BLaER1 (cell line): ENCODE measurements around the gene TMEM171.

Experiments used
- H3K27ac ChIP-seq: shearing (Covaris generic); formaldehyde crosslinking; 2 replicates; pipeline ENCODE4 v1.8.1; 2022
- H3K27me3 ChIP-seq: shearing (Covaris generic); formaldehyde crosslinking; 2 replicates; pipeline ENCODE4 v1.8.1; 2022
- H3K36me3 ChIP-seq: shearing (Covaris generic); formaldehyde crosslinking; 2 replicates; pipeline ENCODE4 v1.8.1; 2022
- H3K4me1 ChIP-seq: shearing (Covaris generic); formaldehyde crosslinking; 2 replicates; pipeline ENCODE4 v1.8.1; 2022
- H3K4me2 ChIP-seq: shearing (Covaris generic); formaldehyde crosslinking; 2 replicates; pipeline ENCODE4 v1.8.1; 2022
- H3K4me3 ChIP-seq: shearing (Covaris generic); formaldehyde crosslinking; 2 replicates; pipeline ENCODE4 v1.8.1; 2022
- H3K9ac ChIP-seq: shearing (Covaris generic); formaldehyde crosslinking; 2 replicates; pipeline ENCODE4 v1.8.1; 2022
- H3K9me3 ChIP-seq: shearing (Covaris generic); formaldehyde crosslinking; 2 replicates; pipeline ENCODE4 v1.8.1; 2022
- H4K20me1 ChIP-seq: shearing (Covaris generic); formaldehyde crosslinking; 2 replicates; pipeline ENCODE4 v1.8.1; 2022
- Cebpa-rat ChIP-seq: shearing (Covaris generic); IDR thresholded peaks from 2 replicates; pipeline ENCODE4 v1.8.1; 2022

TMEM171 gene

GRCh38 chr5:73104326-73104725 is 16.0 kb upstream of the TMEM171 start:
- no peak for TF ChIP-seq Cebpa-rat
- 0 out of 2 replicates have a peak, but pooled peaks cover 9% of the 10 kb centered on the region for H3K9me3 ChIP-seq
- no peak overlapping the region for H3K4me3 ChIP-seq
- no peaks in the 10 kb centered on the region for H3K27me3 ChIP-seq
- no peaks in the 10 kb centered on the region for H3K36me3 ChIP-seq
- H3K4me2 ChIP-seq, result no peak overlapping the region
- H3K27ac ChIP-seq, result no peak overlapping the region
- no peaks in the 10 kb centered on the region for H4K20me1 ChIP-seq
- H3K9ac ChIP-seq, result no peak overlapping the region
- no peaks in the 10 kb centered on the region for H3K4me1 ChIP-seq

GRCh38 chr5:73106335-73106734 is 14.0 kb upstream of the TMEM171 start:
- Histone ChIP-seq H3K27me3 (no peaks in the 10 kb centered on the region), H3K4me3 (no peak overlapping the region), H3K36me3 (no peaks in the 10 kb centered on the region), H3K9ac (no peak overlapping the region), H3K4me2 (no peak overlapping the region), H3K9me3 (0 out of 2 replicates have a peak, but pooled peaks cover 9% of the 10 kb centered on the region), H3K27ac (no peak overlapping the region), H3K4me1 (no peaks in the 10 kb centered on the region), H4K20me1 (no peaks in the 10 kb centered on the region)
- no peak for TF ChIP-seq Cebpa-rat

GRCh38 chr5:73110190-73110589 is 10.2 kb upstream of the TMEM171 start:
- no peaks in the 10 kb centered on the region for H4K20me1 ChIP-seq
- H3K27ac ChIP-seq, result no peak overlapping the region
- TF ChIP-seq Cebpa-rat, result no peak
- 0 out of 2 replicates have a peak, but pooled peaks cover 9% of the 10 kb centered on the region for H3K9me3 ChIP-seq
- H3K4me1 ChIP-seq, result no peaks in the 10 kb centered on the region
- no peak overlapping the region for H3K4me2 ChIP-seq
- H3K9ac ChIP-seq, result no peak overlapping the region
- no peaks in the 10 kb centered on the region; the same call in 1 of the 2 replicates for H3K27me3 ChIP-seq
- H3K36me3 ChIP-seq, result no peaks in the 10 kb centered on the region
- no peak overlapping the region for H3K4me3 ChIP-seq

DNA sequence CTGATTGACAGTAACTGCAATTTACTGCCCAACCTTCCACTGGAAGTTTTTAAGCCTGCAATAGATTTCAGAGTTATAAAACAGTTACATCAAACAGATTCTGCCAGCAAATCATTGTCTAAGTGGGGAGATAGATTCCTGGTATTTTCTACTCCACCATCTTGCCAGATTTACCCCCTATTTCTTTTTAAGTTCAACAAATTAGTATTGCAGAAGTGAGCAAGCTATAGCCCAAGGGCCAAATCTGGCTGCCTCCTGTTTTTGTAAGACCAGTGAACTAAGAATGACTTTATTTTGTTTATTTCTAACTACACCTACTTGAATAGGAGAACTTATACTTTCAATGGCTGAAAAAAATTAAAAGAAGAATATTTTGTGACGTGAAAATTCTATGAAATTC is 8.8 kb upstream of the TMEM171 start:
- Histone ChIP-seq H3K4me3 (no peak overlapping the region), H4K20me1 (no peaks in the 10 kb centered on the region), H3K27me3 (peaks cover 5% of the 10 kb centered on the region; the same call in 1 of the 2 replicates), H3K27ac (no peak overlapping the region), H3K9ac (no peak overlapping the region), H3K4me1 (no peaks in the 10 kb centered on the region), H3K36me3 (no peaks in the 10 kb centered on the region), H3K9me3 (0 out of 2 replicates have a peak, but pooled peaks cover 9% of the 10 kb centered on the region), H3K4me2 (no peak overlapping the region)
- no peak for TF ChIP-seq Cebpa-rat

DNA sequence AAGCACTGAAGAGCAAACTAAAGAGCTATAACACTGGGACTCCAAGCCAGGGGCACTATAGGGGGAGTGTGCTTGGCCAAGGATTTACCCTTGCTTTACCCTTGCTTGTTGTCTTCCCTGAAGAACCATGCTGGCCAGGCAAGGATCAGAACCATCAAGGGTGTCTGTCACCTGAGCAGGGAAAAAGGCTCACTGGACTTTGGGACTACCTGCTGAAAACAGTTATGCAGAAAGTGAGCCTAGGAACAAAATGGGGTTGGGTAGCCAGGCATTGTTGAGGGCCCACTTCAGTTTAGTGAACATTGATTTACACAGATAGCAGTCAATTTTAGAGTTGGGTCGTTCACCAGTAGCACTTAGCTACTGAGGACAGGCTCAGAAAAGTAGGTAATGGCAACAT is 8.0 kb upstream of the TMEM171 start:
- no peak overlapping the region for H3K4me3 ChIP-seq
- H3K36me3 ChIP-seq, result no peaks in the 10 kb centered on the region
- H3K27ac ChIP-seq, result no peak overlapping the region
- 0 out of 2 replicates have a peak, but pooled peaks cover 11% of the 10 kb centered on the region for H3K9me3 ChIP-seq
- H4K20me1 ChIP-seq, result no peaks in the 10 kb centered on the region
- no peak overlapping the region for H3K4me2 ChIP-seq
- no peak for TF ChIP-seq Cebpa-rat
- no peaks in the 10 kb centered on the region for H3K4me1 ChIP-seq
- no peak overlapping the region for H3K9ac ChIP-seq
- H3K27me3 ChIP-seq, result peaks cover 5% of the 10 kb centered on the region; the same call in 1 of the 2 replicates

DNA sequence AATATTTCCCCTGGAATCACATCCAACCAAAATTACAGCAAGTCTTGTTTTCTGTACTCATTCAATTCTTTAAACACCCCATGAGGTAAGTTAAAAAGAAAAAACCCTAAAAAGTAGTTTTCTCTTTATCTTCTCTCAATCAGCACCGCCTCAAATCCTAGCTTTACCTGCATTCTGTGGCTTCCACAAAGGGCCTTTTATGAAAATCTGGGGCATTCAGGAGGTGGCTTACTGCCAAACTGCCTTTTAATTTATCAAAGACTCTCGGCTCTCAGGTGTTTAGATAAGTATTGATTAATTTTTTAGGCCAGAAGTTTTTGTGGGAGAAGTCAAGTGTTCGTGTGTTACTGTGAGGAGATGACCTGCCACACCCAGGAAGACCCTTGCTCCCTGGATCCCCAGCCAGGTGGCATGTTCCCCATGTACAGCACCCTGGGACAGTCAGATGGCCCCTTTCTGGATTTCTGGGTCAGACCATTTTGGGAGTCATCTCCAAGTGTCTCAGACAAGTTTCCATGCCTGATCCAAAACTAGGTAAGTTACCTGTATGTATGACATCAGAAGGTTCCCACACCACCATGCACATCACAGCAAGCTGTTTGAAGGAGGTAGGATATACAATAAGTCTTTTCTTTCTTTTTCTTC is 6.2 kb upstream of the TMEM171 start:
- H3K27ac ChIP-seq, result no peak overlapping the region
- H3K27me3 ChIP-seq, result peaks cover 5% of the 10 kb centered on the region; the same call in 1 of the 2 replicates
- no peaks in the 10 kb centered on the region for H3K4me1 ChIP-seq
- H3K9ac ChIP-seq, result no peak overlapping the region
- no peaks in the 10 kb centered on the region for H3K36me3 ChIP-seq
- H3K9me3 ChIP-seq, result 0 out of 2 replicates have a peak, but pooled peaks cover 5% of the 10 kb centered on the region
- no peak overlapping the region for H3K4me2 ChIP-seq
- no peak for TF ChIP-seq Cebpa-rat
- H3K4me3 ChIP-seq, result no peak overlapping the region
- H4K20me1 ChIP-seq, result no peaks in the 10 kb centered on the region

- Histone ChIP-seq H3K27ac (no peak overlapping the region), H3K4me1 (no peaks in the 10 kb centered on the region), H3K4me3 (no peak overlapping the region), H3K27me3 (peaks cover 5% of the 10 kb centered on the region; the same call in 1 of the 2 replicates), H3K36me3 (no peaks in the 10 kb centered on the region), H4K20me1 (no peaks in the 10 kb centered on the region), H3K4me2 (no peak overlapping the region), H3K9ac (no peak overlapping the region), H3K9me3 (peaks cover 17% of the 10 kb centered on the region)
- TF ChIP-seq Cebpa-rat, result no peak
These were observed 4.8 kb upstream of the TMEM171 start for GRCh38 chr5:73115399-73116051.

DNA sequence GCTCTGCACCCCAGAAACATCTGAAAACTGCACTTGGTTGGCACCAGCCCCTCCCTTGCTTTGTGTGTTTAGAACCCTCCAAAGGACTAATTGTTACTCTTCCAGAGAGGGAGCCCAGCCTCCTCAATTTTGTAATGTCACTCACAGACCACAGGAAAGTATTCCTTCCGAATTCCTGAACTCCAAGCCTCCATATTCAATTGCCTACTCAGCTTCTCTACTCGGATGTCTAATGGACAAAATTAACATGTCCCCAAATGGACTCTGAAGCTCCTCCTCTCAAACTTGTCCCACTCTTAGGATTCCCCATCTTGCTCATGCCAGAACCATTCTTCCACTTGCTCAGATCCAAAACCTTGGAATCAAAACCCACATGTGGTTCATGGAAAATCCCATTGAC is 3.9 kb upstream of the TMEM171 start:
- H4K20me1 ChIP-seq, result no peaks in the 10 kb centered on the region
- no peaks in the 10 kb centered on the region for H3K36me3 ChIP-seq
- no peak overlapping the region for H3K4me2 ChIP-seq
- no peak overlapping the region for H3K27ac ChIP-seq
- no peak overlapping the region for H3K9ac ChIP-seq
- H3K4me3 ChIP-seq, result no peak overlapping the region
- H3K27me3 ChIP-seq, result peaks cover 5% of the 10 kb centered on the region; the same call in 1 of the 2 replicates
- H3K4me1 ChIP-seq, result no peaks in the 10 kb centered on the region
- TF ChIP-seq Cebpa-rat, result no peak
- peaks cover 20% of the 10 kb centered on the region for H3K9me3 ChIP-seq

- Histone ChIP-seq H3K4me2 (no peak overlapping the region), H3K4me1 (peaks cover 4% of the 10 kb centered on the region), H3K9me3 (peaks cover 20% of the 10 kb centered on the region), H3K9ac (no peak overlapping the region), H4K20me1 (no peaks in the 10 kb centered on the region), H3K4me3 (no peak overlapping the region), H3K27me3 (peaks cover 5% of the 10 kb centered on the region; the same call in 1 of the 2 replicates), H3K27ac (no peak overlapping the region), H3K36me3 (no peaks in the 10 kb centered on the region)
- no peak for TF ChIP-seq Cebpa-rat
These were observed 3.2 kb upstream of the TMEM171 start for GRCh38 chr5:73117088-73117740.
